Activated T-helper 1 cell treated with Interleukin-2 at 50 U/mL for 16 hours (primary cell): ENCODE data around the gene ENOX2.
"Not testable (repeated sequence)": the region's sequence is repeated elsewhere in the genome, so short reads cannot be mapped to it uniquely, and the experiment has no call there.

ENCODE experiments used
- DNase-seq: peaks from one replicate; pipeline ENCODE4 v3.0.0-alpha.2; 2020; ENCODE audit warnings: low read depth

The ENOX2 gene

GRCh38 chrX:130746709-130747342 lies 156.2 kb downstream of the ENOX2 start:
- no peak for DNase-seq

GRCh38 chrX:130746077-130746476 lies 156.9 kb downstream of the ENOX2 start:
- no peak for DNase-seq

GRCh38 chrX:130741584-130741983 lies 161.4 kb downstream of the ENOX2 start:
- DNase-seq = no peak

- no peak for DNase-seq
Measured at GRCh38 chrX:130741151-130741550, 161.9 kb downstream of the ENOX2 start.

GRCh38 chrX:130738638-130739195 lies 164.3 kb downstream of the ENOX2 start:
- DNase-seq = no peak

- no peak for DNase-seq
Measured at GRCh38 chrX:130734713-130735112, 168.3 kb downstream of the ENOX2 start.

GRCh38 chrX:130728208-130728607 lies 174.8 kb downstream of the ENOX2 start:
- DNase-seq = no peak

- DNase-seq = no peak
Measured at GRCh38 chrX:130726661-130727060, 176.3 kb downstream of the ENOX2 start.

- no peak for DNase-seq
Measured at GRCh38 chrX:130725519-130725918, 177.5 kb downstream of the ENOX2 start.

- DNase-seq = no peak
Measured at GRCh38 chrX:130719413-130719812, 183.6 kb downstream of the ENOX2 start.

GRCh38 chrX:130718137-130718536 lies 184.9 kb downstream of the ENOX2 start:
- no peak for DNase-seq

GRCh38 chrX:130716781-130717413 lies 186.1 kb downstream of the ENOX2 start:
- DNase-seq = no peak

GRCh38 chrX:130716346-130716745 lies 186.7 kb downstream of the ENOX2 start:
- DNase-seq = no peak

- DNase-seq = no peak
Measured at GRCh38 chrX:130715299-130715698, 187.7 kb downstream of the ENOX2 start.

GRCh38 chrX:130714665-130715064 lies 188.3 kb downstream of the ENOX2 start:
- DNase-seq = no peak

- no peak for DNase-seq
Measured at GRCh38 chrX:130714135-130714534, 188.9 kb downstream of the ENOX2 start.

GRCh38 chrX:130709178-130709577 lies 193.8 kb downstream of the ENOX2 start:
- DNase-seq = not testable (repeated sequence)

- DNase-seq = no peak
Measured at GRCh38 chrX:130705591-130705990, 197.4 kb downstream of the ENOX2 start.

GRCh38 chrX:130704053-130705038 lies 198.7 kb downstream of the ENOX2 start:
- DNase-seq = no peak

- DNase-seq = no peak
Measured at GRCh38 chrX:130702867-130703707, 199.9 kb downstream of the ENOX2 start.

- no peak for DNase-seq
Measured at GRCh38 chrX:130700629-130701028, 202.4 kb downstream of the ENOX2 start.

- no peak for DNase-seq
Measured at GRCh38 chrX:130699618-130700017, 203.4 kb downstream of the ENOX2 start.
